ENCODE measurements around the gene PFKFB2. TPM values are rescaled to one million over a fixed set of nuclear protein-coding genes. Genes with fewer than 3 reads are reported as not detected.

The PFKFB2 gene
- total and polyA plus RNA-seq, 2 experiments from 2014 or later, result 9.5 to 19.2 TPM

DNA sequence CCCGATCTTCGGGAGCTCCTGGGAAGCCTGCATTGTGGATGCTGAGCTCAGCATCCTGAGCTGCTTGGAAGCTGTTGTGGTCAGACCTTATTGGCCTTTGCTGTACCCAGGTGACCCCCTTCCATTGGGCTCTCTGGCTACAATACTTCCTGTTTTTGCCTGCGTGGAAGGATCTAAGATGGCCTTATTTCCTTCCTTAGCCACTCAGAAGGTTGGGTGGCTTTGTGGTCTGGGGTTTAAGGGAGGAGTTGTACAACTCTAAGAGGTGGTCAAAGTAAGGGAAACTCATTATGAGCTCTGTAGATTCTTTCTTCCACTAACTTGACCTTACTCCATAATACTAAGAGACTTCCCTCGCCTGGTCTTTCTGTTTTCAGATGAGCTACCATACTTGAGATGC lies 17.7 kb downstream of the PFKFB2 start:
- no peak for DNase-seq (ENCODE audit: low spot score)
- Histone ChIP-seq H3K9me2 (replicated peaks; ENCODE audit: insufficient read depth) (no peaks in the 10 kb centered on the region), H3K4me3 (no peak overlapping the region), H3K36me3 (replicated peaks; ENCODE audit: insufficient read depth, low read depth) (no peaks in the 10 kb centered on the region), H3K9me3 (ENCODE audit: low read depth) (no peaks in the 10 kb centered on the region), H3K4me2 (no peak overlapping the region), H3K27ac (no peak overlapping the region), H3K27me3 (no peaks in the 10 kb centered on the region), H2AFZ (no peak overlapping the region), H3K4me1 (ENCODE audit: insufficient read depth) (no peaks in the 10 kb centered on the region), H4K20me1 (ENCODE audit: insufficient read depth, poor library complexity, severe bottlenecking) (no peaks in the 10 kb centered on the region), H3K79me2 (no peaks in the 10 kb centered on the region)
- WGBS (ENCODE audit: low lambda C conversion rate, missing lambda C conversion rate), result 99% methylated on average over 4 of the region's 4 CpGs
- TF ChIP-seq EZH2 (IDR thresholded peaks at IDR 0.05; ENCODE audit: borderline replicate concordance), result no peak
- no peak for TF ChIP-seq CTCF (IDR thresholded peaks at IDR 0.05; ENCODE audit: poor library complexity)
- no peak for TF ChIP-seq EZH2phosphoT487 (IDR thresholded peaks at IDR 0.05; ENCODE audit: low read depth, severe bottlenecking, unreplicated experiment)

GRCh38 chr1:207071426-207071825 lies 18.4 kb downstream of the PFKFB2 start:
- H3K79me2 ChIP-seq, result no peaks in the 10 kb centered on the region
- 92% methylated on average over 6 of the region's 6 CpGs for WGBS (ENCODE audit: low lambda C conversion rate, missing lambda C conversion rate)
- no peaks in the 10 kb centered on the region for H4K20me1 ChIP-seq (ENCODE audit: insufficient read depth, poor library complexity, severe bottlenecking)
- no peak for DNase-seq (ENCODE audit: low spot score)
- TF ChIP-seq EZH2phosphoT487 (IDR thresholded peaks at IDR 0.05; ENCODE audit: low read depth, severe bottlenecking, unreplicated experiment), result no peak
- no peak for TF ChIP-seq EZH2 (IDR thresholded peaks at IDR 0.05; ENCODE audit: borderline replicate concordance)
- TF ChIP-seq CTCF (IDR thresholded peaks at IDR 0.05; ENCODE audit: poor library complexity), result no peak
- H3K4me1 ChIP-seq (ENCODE audit: insufficient read depth), result no peaks in the 10 kb centered on the region
- no peak overlapping the region for H3K4me2 ChIP-seq
- no peaks in the 10 kb centered on the region for H3K9me3 ChIP-seq (ENCODE audit: low read depth)
- H3K27ac ChIP-seq, result no peak overlapping the region
- no peaks in the 10 kb centered on the region for H3K27me3 ChIP-seq
- H3K36me3 ChIP-seq (replicated peaks; ENCODE audit: insufficient read depth, low read depth), result no peaks in the 10 kb centered on the region
- no peak overlapping the region for H2AFZ ChIP-seq
- H3K4me3 ChIP-seq, result no peak overlapping the region
- no peaks in the 10 kb centered on the region for H3K9me2 ChIP-seq (replicated peaks; ENCODE audit: insufficient read depth)

- DNase-seq (ENCODE audit: low spot score), result no peak
- H3K79me2 ChIP-seq, result no peaks in the 10 kb centered on the region
- WGBS (ENCODE audit: low lambda C conversion rate, missing lambda C conversion rate), result 91% methylated on average over 8 of the region's 8 CpGs
- no peaks in the 10 kb centered on the region for H3K9me2 ChIP-seq (replicated peaks; ENCODE audit: insufficient read depth)
- H3K27ac ChIP-seq, result no peak overlapping the region
- H3K9me3 ChIP-seq (ENCODE audit: low read depth), result no peaks in the 10 kb centered on the region
- no peak overlapping the region for H3K4me2 ChIP-seq
- H3K27me3 ChIP-seq, result no peaks in the 10 kb centered on the region
- no peaks in the 10 kb centered on the region for H3K36me3 ChIP-seq (replicated peaks; ENCODE audit: insufficient read depth, low read depth)
- H4K20me1 ChIP-seq (ENCODE audit: insufficient read depth, poor library complexity, severe bottlenecking), result no peaks in the 10 kb centered on the region
- H3K4me1 ChIP-seq (ENCODE audit: insufficient read depth), result no peaks in the 10 kb centered on the region
- TF ChIP-seq EZH2phosphoT487 (IDR thresholded peaks at IDR 0.05; ENCODE audit: low read depth, severe bottlenecking, unreplicated experiment), result no peak
- TF ChIP-seq EZH2 (IDR thresholded peaks at IDR 0.05; ENCODE audit: borderline replicate concordance), result no peak
- H2AFZ ChIP-seq, result no peak overlapping the region
- H3K4me3 ChIP-seq, result no peak overlapping the region
Measured at GRCh38 chr1:207072233-207072632, 19.2 kb downstream of the PFKFB2 start.

DNA sequence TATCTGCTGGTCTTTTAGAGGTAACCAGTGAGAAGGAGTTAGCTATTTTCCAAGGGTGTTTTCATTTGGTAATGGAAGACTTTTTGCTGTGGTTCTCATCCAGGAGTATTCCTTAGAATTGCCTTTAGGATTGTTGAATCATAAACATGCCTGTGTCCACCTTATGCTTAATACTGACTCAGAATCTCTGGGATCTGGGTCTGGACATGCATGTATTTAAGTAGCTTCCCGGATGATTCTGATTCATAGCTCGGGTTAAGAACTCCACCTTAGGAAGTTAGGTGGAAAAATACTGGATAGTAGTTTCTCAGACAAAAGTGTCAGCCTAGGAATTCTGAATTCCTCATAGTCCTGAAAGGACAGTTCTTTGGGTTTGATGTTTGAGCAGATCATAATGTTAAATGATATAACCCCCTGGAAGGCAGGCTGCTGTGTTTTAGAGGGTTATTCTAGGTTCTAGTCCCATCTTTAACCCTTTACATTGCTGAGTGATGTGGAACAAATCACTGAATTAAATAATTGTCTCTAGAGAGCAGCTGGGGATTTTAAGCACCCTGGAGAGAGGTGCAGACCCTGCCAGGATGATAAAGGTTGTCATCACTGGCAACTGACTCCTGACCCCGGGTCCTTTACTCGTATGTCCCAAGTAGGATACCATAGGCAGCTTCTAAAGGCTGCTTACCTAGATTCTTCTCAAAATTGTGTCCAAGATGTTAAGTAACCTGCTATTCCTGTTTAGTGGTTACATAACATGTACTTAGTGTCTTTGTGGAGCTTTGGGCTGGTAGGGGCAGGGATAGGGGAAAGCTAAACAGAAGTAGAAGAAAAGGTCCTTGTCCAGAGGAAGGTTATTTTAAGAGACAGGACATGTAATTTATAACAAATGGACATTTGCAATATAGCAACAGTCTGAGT lies 21.1 kb downstream of the PFKFB2 start:
- no peak for DNase-seq (ENCODE audit: low spot score)
- TF ChIP-seq CTCF (IDR thresholded peaks at IDR 0.05; ENCODE audit: poor library complexity) (no peak), EZH2 (IDR thresholded peaks at IDR 0.05; ENCODE audit: borderline replicate concordance) (no peak), EZH2phosphoT487 (IDR thresholded peaks at IDR 0.05; ENCODE audit: low read depth, severe bottlenecking, unreplicated experiment) (no peak)
- no peaks in the 10 kb centered on the region for H3K4me1 ChIP-seq (ENCODE audit: insufficient read depth)
- H3K9me3 ChIP-seq (ENCODE audit: low read depth), result no peaks in the 10 kb centered on the region
- H3K4me3 ChIP-seq, result no peak overlapping the region
- H3K9me2 ChIP-seq (replicated peaks; ENCODE audit: insufficient read depth), result no peaks in the 10 kb centered on the region
- 74% methylated on average over 4 of the region's 4 CpGs for WGBS (ENCODE audit: low lambda C conversion rate, missing lambda C conversion rate)
- no peak overlapping the region for H3K27ac ChIP-seq
- no peak overlapping the region for H3K4me2 ChIP-seq
- H4K20me1 ChIP-seq (ENCODE audit: insufficient read depth, poor library complexity, severe bottlenecking), result no peaks in the 10 kb centered on the region
- H3K36me3 ChIP-seq (replicated peaks; ENCODE audit: insufficient read depth, low read depth), result no peaks in the 10 kb centered on the region
- H3K27me3 ChIP-seq, result no peaks in the 10 kb centered on the region
- H3K79me2 ChIP-seq, result no peaks in the 10 kb centered on the region
- H2AFZ ChIP-seq, result no peak overlapping the region

Data from hepatocyte (in vitro differentiated cells).